IPS-18c (cell line): ENCODE data around the gene SMIM24.
"Not testable (repeated sequence)": the region's sequence is repeated elsewhere in the genome, so short reads cannot be mapped to it uniquely, and the experiment has no call there.

Source experiments
- H3K4me3 ChIP-seq: 2 replicates; pipeline ENCODE4 v1.7.0; 2013; ENCODE audit warnings: low read depth, mild to moderate bottlenecking, low read length, moderate library complexity; ENCODE audit not compliant: insufficient read depth
- H3K9me3 ChIP-seq: one replicate; pipeline ENCODE4 v1.6.1; 2013; ENCODE audit warnings: mild to moderate bottlenecking, low read length, moderate library complexity; ENCODE audit not compliant: control insufficient read depth, insufficient read depth

Gene SMIM24

GRCh38 chr19:3480383-3481091, at the start of gene SMIM24:
Gene SMIM24 (minus strand): TSS chr19:3480525. CDS start chr19:3480463, 62 bp downstream.
- H3K4me3 ChIP-seq, result no peak within 1 kb of the TSS; the same call in 1 of the 2 replicates
- H3K9me3 ChIP-seq, result no peaks in the 10 kb centered on the region

- H3K9me3 ChIP-seq, H3K4me3 ChIP-seq: not testable (repeated sequence)
These were observed 49.0 kb upstream of the SMIM24 start for GRCh38 chr19:3529299-3529698.

- Histone ChIP-seq H3K4me3 (no peak overlapping the region), H3K9me3 (no peaks in the 10 kb centered on the region)
These were observed 48.4 kb upstream of the SMIM24 start for GRCh38 chr19:3528539-3529211.

- Histone ChIP-seq H3K4me3 (no peak overlapping the region), H3K9me3 (no peaks in the 10 kb centered on the region)
These were observed 47.8 kb upstream of the SMIM24 start for GRCh38 chr19:3528080-3528479.

GRCh38 chr19:3527238-3527910, 47.0 kb upstream of the SMIM24 start:
- no peaks in the 10 kb centered on the region for H3K9me3 ChIP-seq
- no peak overlapping the region for H3K4me3 ChIP-seq

GRCh38 chr19:3526507-3527237, 46.3 kb upstream of the SMIM24 start:
- Histone ChIP-seq H3K9me3 (no peaks in the 10 kb centered on the region), H3K4me3 (no peak overlapping the region)

GRCh38 chr19:3524904-3525451, 44.7 kb upstream of the SMIM24 start:
- H3K9me3 ChIP-seq, result no peaks in the 10 kb centered on the region
- no peak overlapping the region for H3K4me3 ChIP-seq

- Histone ChIP-seq H3K4me3 (no peak overlapping the region), H3K9me3 (no peaks in the 10 kb centered on the region)
These were observed 43.9 kb upstream of the SMIM24 start for GRCh38 chr19:3524078-3524842.

- Histone ChIP-seq H3K9me3 (no peaks in the 10 kb centered on the region), H3K4me3 (no peak overlapping the region)
These were observed 43.2 kb upstream of the SMIM24 start for GRCh38 chr19:3523361-3524077.

GRCh38 chr19:3522421-3523360, 42.4 kb upstream of the SMIM24 start:
- no peak overlapping the region for H3K4me3 ChIP-seq
- H3K9me3 ChIP-seq, result no peaks in the 10 kb centered on the region

- no peak overlapping the region for H3K4me3 ChIP-seq
These were observed 40.8 kb upstream of the SMIM24 start for GRCh38 chr19:3521104-3521445.

GRCh38 chr19:3520166-3521103, 40.1 kb upstream of the SMIM24 start:
- Histone ChIP-seq H3K4me3 (no peak overlapping the region), H3K9me3 (no peaks in the 10 kb centered on the region)

More at GRCh38 chr19:3521104-3521445, 40.8 kb upstream of the SMIM24 start:
- H3K9me3 ChIP-seq, result no peaks in the 10 kb centered on the region

- Histone ChIP-seq H3K9me3 (no peaks in the 10 kb centered on the region), H3K4me3 (no peak overlapping the region)
These were observed 38.8 kb upstream of the SMIM24 start for GRCh38 chr19:3519126-3519525.

GRCh38 chr19:3518659-3519058, 38.3 kb upstream of the SMIM24 start:
- Histone ChIP-seq H3K4me3 (peak overlapping the region; percentile 24), H3K9me3 (no peaks in the 10 kb centered on the region)
